HG02840 (cell line): ENCODE data around the gene SMOC1.

ENCODE experiments used
- ATAC-seq: cut with Tn5 transposase; IDR thresholded peaks from one replicate; pipeline ENCODE4 v1.9.1; 2021; ENCODE audit warnings: mild to moderate bottlenecking, moderate library complexity, moderate number of reproducible peaks; ENCODE audit not compliant: unreplicated experiment, low FRiP score

Gene SMOC1

DNA sequence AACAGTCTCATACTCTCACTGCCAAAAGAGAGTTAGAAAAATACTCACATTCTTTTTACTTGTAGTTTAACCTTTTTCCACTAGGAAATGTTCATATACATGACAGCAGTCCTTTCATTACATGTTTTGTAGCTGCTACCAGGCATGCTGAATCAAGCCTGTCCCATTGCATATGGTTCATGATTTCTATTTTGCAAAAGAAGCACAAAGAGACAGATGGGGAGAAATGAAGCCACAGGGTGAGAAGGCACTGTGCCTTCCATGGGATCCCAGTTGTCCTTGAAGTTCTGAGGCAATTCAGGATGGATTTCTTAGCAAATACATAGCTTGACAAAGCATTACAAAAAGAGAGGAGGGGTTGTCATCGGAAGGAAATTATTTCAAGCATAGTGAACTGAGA, 89.5 kb downstream of the SMOC1 start:
- ATAC-seq = no peak

DNA sequence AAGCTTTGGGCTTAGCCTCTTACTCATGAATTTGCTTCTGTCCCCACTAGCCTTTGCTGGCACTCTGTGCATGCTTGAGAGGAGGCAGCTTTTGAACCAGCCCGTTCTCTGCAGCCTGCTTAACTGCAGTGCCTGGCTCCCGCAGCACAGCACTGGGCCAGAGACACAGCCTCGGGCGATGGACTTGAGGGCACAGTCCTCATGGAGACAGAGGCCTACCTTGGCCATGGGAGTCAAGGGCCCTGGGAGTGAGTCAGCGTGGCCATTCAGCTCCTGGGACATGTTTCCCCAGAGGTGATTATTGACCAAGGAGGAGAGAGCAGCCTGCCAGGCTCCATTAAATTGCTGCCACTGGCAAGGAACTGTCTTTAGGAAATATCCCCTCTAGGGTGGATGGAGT, 93.5 kb downstream of the SMOC1 start:
- no peak for ATAC-seq

DNA sequence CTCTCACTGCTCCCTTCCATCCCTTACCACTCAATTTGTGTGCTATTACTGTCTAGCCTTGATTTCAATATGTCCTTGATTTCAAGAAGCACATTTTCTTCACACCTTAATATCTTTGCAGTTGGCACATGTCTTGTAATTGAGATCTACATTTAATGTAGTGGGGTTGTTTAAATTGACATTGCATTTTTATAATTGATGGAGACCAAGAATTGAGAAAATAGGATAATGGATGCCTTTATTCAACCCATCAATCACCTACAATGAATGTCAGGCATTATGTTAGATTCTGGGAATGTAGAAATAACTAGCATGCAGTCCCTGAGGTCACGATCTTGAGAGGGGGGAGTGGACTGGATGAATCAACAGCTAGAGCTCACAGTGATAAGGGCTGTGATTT, 94.6 kb downstream of the SMOC1 start:
- no peak for ATAC-seq

DNA sequence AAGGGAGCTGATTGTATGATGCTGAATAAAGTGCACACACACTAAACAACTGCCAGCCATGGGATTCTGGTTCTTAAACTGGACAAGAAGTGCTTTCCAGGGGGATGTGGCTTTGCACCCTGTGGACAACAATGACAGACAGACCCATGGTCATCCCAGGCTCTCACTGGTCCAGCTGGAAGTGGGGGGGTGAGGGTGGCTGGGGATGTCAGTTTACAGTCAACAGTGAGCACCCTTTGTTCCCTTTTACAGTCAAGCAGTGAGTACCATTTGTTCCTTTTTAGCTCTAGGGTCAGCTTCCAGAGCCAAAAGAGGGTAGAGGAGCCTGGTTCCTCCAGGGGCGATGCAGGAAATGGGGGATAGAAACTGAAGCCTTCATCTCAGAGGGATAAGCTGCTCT, 100.7 kb downstream of the SMOC1 start:
- no peak for ATAC-seq

- no peak for ATAC-seq
Measured at GRCh38 chr14:69980457-69981425, 101.5 kb downstream of the SMOC1 start.

DNA sequence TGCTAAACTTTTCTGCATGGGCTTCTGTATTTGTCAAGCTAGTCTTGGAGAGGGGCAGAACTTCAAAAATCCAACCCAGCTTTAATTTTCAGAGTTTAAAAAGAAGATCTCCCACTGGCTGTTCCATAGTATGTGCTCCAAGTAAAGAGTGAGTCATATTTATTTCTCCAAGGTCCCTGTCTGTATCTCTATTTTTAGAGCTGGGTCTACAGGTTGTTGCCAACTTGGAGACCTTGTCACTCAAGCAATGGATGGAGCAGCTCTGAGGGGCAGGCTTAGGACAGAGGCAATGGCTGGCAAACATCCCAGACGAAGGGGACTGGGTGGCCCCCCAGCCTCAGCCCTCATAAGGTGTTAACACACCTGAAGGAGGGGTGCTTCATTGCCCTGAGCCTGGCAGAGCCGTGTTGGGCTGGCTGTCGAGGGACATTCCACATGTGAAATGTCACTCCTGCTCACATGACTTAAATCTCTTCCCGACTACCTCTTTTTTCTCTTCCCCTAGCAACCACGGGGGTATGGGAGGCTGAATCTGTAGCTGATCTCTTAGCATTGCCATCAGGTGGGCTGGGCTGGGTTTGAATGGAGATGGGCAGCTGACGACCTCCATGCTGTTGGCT, 103.1 kb downstream of the SMOC1 start:
- ATAC-seq = no peak

- no peak for ATAC-seq
Measured at GRCh38 chr14:69982886-69983285, 103.7 kb downstream of the SMOC1 start.

- no peak for ATAC-seq
Measured at GRCh38 chr14:69983317-69983716, 104.1 kb downstream of the SMOC1 start.

DNA sequence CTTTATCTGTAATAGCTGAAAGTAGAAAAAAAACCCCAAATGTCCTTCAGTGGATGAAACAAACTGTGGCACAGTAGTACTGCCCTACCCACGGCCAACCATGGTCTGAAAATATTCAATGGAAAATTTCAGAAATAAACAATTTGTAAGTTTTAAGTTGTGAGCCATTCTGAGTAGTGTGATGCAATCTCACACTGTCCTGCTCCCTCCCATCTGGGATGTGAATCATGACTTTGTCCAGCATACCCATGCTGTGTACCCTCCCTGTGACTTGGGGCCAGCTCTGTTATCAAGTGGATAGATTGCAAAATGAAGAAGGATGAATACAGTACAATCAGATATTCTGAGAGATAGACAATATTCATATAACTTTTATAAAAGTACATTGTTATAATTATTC, 106.2 kb downstream of the SMOC1 start:
- ATAC-seq = no peak

DNA sequence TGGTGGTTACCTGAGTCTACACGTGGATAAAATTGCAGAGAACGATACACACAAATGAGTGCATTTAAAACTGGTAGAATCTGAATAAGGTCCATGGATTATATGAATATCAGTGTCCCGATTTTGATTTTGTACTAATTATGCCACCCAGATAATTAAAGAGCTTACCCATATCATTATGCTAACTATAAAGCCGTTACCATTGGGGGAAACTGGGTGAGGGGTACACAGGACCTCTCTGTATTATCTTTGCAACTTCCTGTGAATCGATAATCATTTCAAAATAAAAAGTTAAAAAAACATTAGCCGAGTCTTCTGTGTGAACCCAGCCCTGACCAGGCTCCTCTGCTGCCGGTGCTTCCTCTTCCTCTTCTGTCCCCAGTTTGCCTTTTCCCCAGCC, 107.1 kb downstream of the SMOC1 start:
- no peak for ATAC-seq

DNA sequence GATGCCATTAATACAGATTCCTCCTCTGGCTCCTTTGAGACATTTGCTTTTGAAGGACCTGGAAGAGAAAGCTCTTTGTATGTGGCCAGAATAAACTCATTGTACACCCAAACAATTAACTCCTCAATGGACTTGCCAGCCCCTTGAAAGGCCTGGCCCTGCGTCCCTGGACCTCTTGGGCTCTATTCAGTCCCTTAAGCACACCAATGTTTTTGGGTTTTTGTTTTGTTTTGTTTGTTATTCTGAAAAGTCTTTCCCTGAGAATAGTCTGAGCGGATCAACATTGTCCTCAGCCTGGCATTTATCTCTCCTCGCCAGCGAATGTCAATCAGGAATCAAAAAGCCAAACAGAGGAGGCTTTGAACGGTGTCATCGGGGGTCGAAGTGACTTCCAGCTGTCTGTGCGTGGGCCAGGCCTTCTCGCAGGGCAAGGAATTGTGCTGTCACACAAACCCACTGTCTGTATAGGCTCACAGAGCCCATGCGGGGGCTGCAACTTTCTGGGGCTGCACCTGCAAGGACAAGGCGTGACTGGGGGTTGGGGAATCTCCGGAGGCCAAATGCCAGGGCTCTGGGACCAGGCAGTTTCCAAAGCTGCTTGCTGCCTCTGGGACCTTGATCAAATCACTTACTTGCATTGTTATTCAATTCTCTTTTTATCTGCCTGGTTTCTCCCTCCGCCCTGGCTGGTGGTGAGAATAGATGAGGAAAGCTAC, 108.3 kb downstream of the SMOC1 start:
- ATAC-seq = no peak

GRCh38 chr14:69988979-69989378, 109.8 kb downstream of the SMOC1 start:
- ATAC-seq = no peak

DNA sequence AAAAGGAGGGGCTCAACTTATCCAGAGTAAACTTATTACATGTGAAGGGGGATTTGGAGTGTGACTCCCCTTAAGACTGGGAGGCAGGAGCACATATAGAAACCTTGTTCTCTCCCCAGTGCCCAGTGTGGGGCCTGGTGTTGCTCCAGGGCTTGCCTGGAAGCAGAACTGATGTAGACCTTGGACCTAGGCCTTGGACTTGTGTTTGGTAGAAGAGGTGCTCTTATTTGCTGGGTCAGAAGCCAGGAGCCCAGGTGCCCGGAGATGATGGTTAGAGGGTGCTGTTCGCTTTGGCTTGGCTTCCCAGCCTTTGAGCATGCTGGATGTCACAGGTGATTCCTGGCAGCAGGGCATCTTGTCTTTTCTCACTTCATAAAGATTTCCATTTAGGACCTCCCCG, 110.4 kb downstream of the SMOC1 start:
- no peak for ATAC-seq

- no peak for ATAC-seq
Measured at GRCh38 chr14:69990323-69990722, 111.1 kb downstream of the SMOC1 start.

DNA sequence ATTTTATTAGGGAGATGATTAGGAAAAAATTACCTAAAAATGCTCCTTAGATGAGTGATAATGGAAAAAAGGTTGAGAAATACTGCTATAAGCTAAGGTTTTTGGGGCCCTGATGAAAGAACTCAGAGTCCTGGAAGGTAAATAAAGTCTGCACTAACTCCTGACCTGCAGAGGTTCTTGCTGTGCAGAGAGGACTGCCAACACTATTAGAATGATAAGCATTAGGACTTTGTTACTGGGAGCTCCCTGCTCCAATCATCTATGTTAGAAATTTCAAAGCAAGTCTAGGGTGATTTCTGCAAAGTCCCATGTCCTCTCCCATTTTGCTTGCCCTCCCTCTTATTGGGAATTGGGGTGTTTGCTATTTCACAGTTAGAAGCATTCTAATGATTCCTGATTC, 112.2 kb downstream of the SMOC1 start:
- no peak for ATAC-seq

- no peak for ATAC-seq
Measured at GRCh38 chr14:69992564-69992963, 113.3 kb downstream of the SMOC1 start.

DNA sequence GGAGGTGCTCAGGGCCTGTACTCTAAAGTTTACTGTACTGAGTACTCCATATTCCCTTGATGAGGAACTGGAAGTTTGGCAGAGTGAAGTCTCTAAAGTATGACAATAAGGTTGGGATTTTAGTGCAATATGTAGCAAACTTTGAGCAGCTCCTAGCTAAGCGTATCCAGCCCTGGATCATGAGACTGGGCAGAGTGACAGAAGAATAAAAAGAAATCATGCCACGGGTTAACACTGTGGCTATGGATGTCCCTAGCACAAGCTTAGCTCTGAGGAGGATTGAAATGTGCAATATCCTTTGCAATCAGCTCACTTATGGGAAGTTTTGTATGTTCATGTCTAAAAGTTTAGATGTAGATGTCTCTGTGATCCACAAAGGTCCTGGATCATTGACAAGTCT, 114.1 kb downstream of the SMOC1 start:
- ATAC-seq = no peak

DNA sequence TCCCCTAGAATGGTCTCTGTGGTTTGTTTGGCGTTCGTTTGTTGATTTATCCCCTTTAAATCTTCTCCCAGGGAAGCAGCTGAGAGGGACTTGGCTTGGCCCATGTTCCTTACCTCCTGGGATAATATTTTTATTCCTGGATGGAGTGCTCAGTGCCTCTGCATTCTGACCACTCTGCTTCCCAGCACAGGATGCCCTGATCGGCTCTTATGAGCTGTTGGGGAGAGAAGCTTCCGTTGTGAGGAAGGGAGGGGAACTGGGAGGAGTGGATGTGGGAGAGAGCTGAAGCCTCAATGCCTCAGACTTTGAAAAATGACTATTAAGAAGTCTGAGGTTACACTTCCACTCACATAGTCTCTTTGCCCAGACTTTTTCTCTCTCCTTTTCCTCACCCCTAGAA, 114.8 kb downstream of the SMOC1 start:
- no peak for ATAC-seq

DNA sequence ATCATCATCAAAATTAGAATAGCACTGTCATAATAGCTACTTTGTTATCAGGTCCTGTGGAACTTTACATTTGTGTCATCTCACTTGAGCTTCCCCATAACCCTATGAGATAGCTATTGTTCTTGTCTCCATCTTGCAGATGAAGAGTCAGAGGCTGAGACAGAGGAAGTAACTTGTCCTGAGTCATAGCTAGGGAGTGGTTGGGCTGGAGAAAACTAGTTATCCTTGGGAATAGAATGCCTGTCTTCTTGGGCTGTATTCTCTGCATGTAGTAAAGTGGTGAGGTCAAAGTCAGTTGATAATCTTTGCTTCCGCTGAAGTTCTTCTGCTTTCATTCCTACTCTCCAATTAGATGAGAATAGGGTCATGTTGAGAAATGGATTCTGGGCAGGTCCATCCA, 117.0 kb downstream of the SMOC1 start:
- ATAC-seq = no peak

GRCh38 chr14:69997849-69998248, 118.6 kb downstream of the SMOC1 start:
- no peak for ATAC-seq

GRCh38 chr14:69999261-69999674, 120.1 kb downstream of the SMOC1 start:
- no peak for ATAC-seq
